ENCODE data around the gene RABL3. TPM values are rescaled to one million over a fixed set of nuclear protein-coding genes. Genes with fewer than 3 reads are reported as not detected.

RABL3 gene
- total and polyA plus RNA-seq, 2 donors, result 8.5 to 14.8 TPM

- H3K4me3 ChIP-seq (ENCODE audit: low read length in 2 of 2), result no peak overlapping the region
- H3K27ac ChIP-seq (ENCODE audit: low read depth in 1 of 2, low read length in 1 of 2), result no peak overlapping the region
- H3K27me3 ChIP-seq (ENCODE audit: control insufficient read depth in 2 of 2, insufficient read depth in 1 of 2, low read length in 1 of 2), result no peaks in the 10 kb centered on the region
- no peak for DNase-seq (ENCODE audit: low read depth in 6 of 9, low spot score in 9 of 9)
- peaks cover 7% of the 10 kb centered on the region in 2 donors for H3K36me3 ChIP-seq (ENCODE audit: control insufficient read depth in 2 of 2, insufficient read depth in 2 of 2, low read length in 1 of 2)
- no peaks in the 10 kb centered on the region for H3K4me1 ChIP-seq (ENCODE audit: control insufficient read depth in 2 of 2, insufficient read depth in 2 of 2, low read length in 2 of 2)
- no peaks in the 10 kb centered on the region for H3K9me3 ChIP-seq (ENCODE audit: control insufficient read depth in 2 of 2, insufficient read depth in 1 of 2, low read length in 1 of 2)
Observed at GRCh38 chr3:120706950-120707349, 35.4 kb downstream of the RABL3 start.

GRCh38 chr3:120705884-120706582, 36.3 kb downstream of the RABL3 start:
- no peaks in the 10 kb centered on the region for H3K4me1 ChIP-seq (ENCODE audit: control insufficient read depth in 2 of 2, insufficient read depth in 2 of 2, low read length in 2 of 2)
- no peaks in the 10 kb centered on the region for H3K27me3 ChIP-seq (ENCODE audit: control insufficient read depth in 2 of 2, insufficient read depth in 1 of 2, low read length in 1 of 2)
- DNase-seq (ENCODE audit: low read depth in 6 of 9, low spot score in 9 of 9), result no peak
- H3K36me3 ChIP-seq (ENCODE audit: control insufficient read depth in 2 of 2, insufficient read depth in 2 of 2, low read length in 1 of 2), result peaks cover 7% of the 10 kb centered on the region in 2 donors
- H3K4me3 ChIP-seq (ENCODE audit: low read length in 2 of 2), result no peak overlapping the region
- WGBS, result 97% methylated on average over 5 of the region's 5 CpGs
- H3K9me3 ChIP-seq (ENCODE audit: control insufficient read depth in 2 of 2, insufficient read depth in 1 of 2, low read length in 1 of 2), result no peaks in the 10 kb centered on the region
- no peak overlapping the region for H3K27ac ChIP-seq (ENCODE audit: low read depth in 1 of 2, low read length in 1 of 2)

GRCh38 chr3:120699333-120699732, 43.0 kb downstream of the RABL3 start:
- 96% methylated on average over 3 of the region's 3 CpGs for WGBS
- H3K9me3 ChIP-seq (ENCODE audit: control insufficient read depth in 2 of 2, insufficient read depth in 1 of 2, low read length in 1 of 2), result no peaks in the 10 kb centered on the region

GRCh38 chr3:120693439-120694171, 48.7 kb downstream of the RABL3 start:
- peaks cover 0 to 4% of the 10 kb centered on the region in 2 donors for H3K36me3 ChIP-seq (ENCODE audit: control insufficient read depth in 2 of 2, insufficient read depth in 2 of 2, low read length in 1 of 2)
- H3K4me3 ChIP-seq (ENCODE audit: low read length in 2 of 2), result no peak overlapping the region
- H3K27ac ChIP-seq (ENCODE audit: low read depth in 1 of 2, low read length in 1 of 2), result no peak overlapping the region
- WGBS, result 99% methylated on average over 1 of the region's 1 CpG
- H3K4me1 ChIP-seq (ENCODE audit: control insufficient read depth in 2 of 2, insufficient read depth in 2 of 2, low read length in 2 of 2), result no peaks in the 10 kb centered on the region
- no peaks in the 10 kb centered on the region for H3K27me3 ChIP-seq (ENCODE audit: control insufficient read depth in 2 of 2, insufficient read depth in 1 of 2, low read length in 1 of 2)
- no peak for DNase-seq (ENCODE audit: low read depth in 6 of 9, low spot score in 9 of 9)
- H3K9me3 ChIP-seq (ENCODE audit: control insufficient read depth in 2 of 2, insufficient read depth in 1 of 2, low read length in 1 of 2), result no peaks in the 10 kb centered on the region

More at GRCh38 chr3:120699333-120699732, 43.0 kb downstream of the RABL3 start:
- H3K27ac ChIP-seq (ENCODE audit: low read depth in 1 of 2, low read length in 1 of 2), result no peak overlapping the region
- peaks cover 7 to 9% of the 10 kb centered on the region in 2 donors for H3K36me3 ChIP-seq (ENCODE audit: control insufficient read depth in 2 of 2, insufficient read depth in 2 of 2, low read length in 1 of 2)
- H3K27me3 ChIP-seq (ENCODE audit: control insufficient read depth in 2 of 2, insufficient read depth in 1 of 2, low read length in 1 of 2), result no peaks in the 10 kb centered on the region
- no peak for DNase-seq (ENCODE audit: low read depth in 6 of 9, low spot score in 9 of 9)
- no peak overlapping the region for H3K4me3 ChIP-seq (ENCODE audit: low read length in 2 of 2)
- H3K4me1 ChIP-seq (ENCODE audit: control insufficient read depth in 2 of 2, insufficient read depth in 2 of 2, low read length in 2 of 2), result no peaks in the 10 kb centered on the region

GRCh38 chr3:120689395-120689794, 52.9 kb downstream of the RABL3 start:
- H3K4me1 ChIP-seq (ENCODE audit: control insufficient read depth in 2 of 2, insufficient read depth in 2 of 2, low read length in 2 of 2), result no peaks in the 10 kb centered on the region
- peaks cover 0 to 4% of the 10 kb centered on the region in 2 donors for H3K36me3 ChIP-seq (ENCODE audit: control insufficient read depth in 2 of 2, insufficient read depth in 2 of 2, low read length in 1 of 2)
- no peak for DNase-seq (ENCODE audit: low read depth in 6 of 9, low spot score in 9 of 9)
- H3K27ac ChIP-seq (ENCODE audit: low read depth in 1 of 2, low read length in 1 of 2), result no peak overlapping the region
- 98% methylated on average over 3 of the region's 3 CpGs for WGBS
- no peaks in the 10 kb centered on the region for H3K9me3 ChIP-seq (ENCODE audit: control insufficient read depth in 2 of 2, insufficient read depth in 1 of 2, low read length in 1 of 2)
- no peak overlapping the region for H3K4me3 ChIP-seq (ENCODE audit: low read length in 2 of 2)
- no peaks in the 10 kb centered on the region for H3K27me3 ChIP-seq (ENCODE audit: control insufficient read depth in 2 of 2, insufficient read depth in 1 of 2, low read length in 1 of 2)

- peak in 1 of 9 donors; percentile 4 for DNase-seq (ENCODE audit: low read depth in 6 of 9, low spot score in 9 of 9)
- Histone ChIP-seq H3K4me3 (ENCODE audit: low read length in 2 of 2) (no peak overlapping the region), H3K4me1 (ENCODE audit: control insufficient read depth in 2 of 2, insufficient read depth in 2 of 2, low read length in 2 of 2) (no peaks in the 10 kb centered on the region), H3K27me3 (ENCODE audit: control insufficient read depth in 2 of 2, insufficient read depth in 1 of 2, low read length in 1 of 2) (no peaks in the 10 kb centered on the region), H3K36me3 (ENCODE audit: control insufficient read depth in 2 of 2, insufficient read depth in 2 of 2, low read length in 1 of 2) (peaks cover 0 to 4% of the 10 kb centered on the region in 2 donors), H3K9me3 (ENCODE audit: control insufficient read depth in 2 of 2, insufficient read depth in 1 of 2, low read length in 1 of 2) (no peaks in the 10 kb centered on the region), H3K27ac (ENCODE audit: low read depth in 1 of 2, low read length in 1 of 2) (no peak overlapping the region)
Observed at GRCh38 chr3:120688121-120688520, 54.2 kb downstream of the RABL3 start.

GRCh38 chr3:120685411-120685810, 56.9 kb downstream of the RABL3 start:
- DNase-seq (ENCODE audit: low read depth in 6 of 9, low spot score in 9 of 9), result no peak
- Histone ChIP-seq H3K4me1 (ENCODE audit: control insufficient read depth in 2 of 2, insufficient read depth in 2 of 2, low read length in 2 of 2) (no peaks in the 10 kb centered on the region), H3K27me3 (ENCODE audit: control insufficient read depth in 2 of 2, insufficient read depth in 1 of 2, low read length in 1 of 2) (no peaks in the 10 kb centered on the region), H3K4me3 (ENCODE audit: low read length in 2 of 2) (no peak overlapping the region), H3K9me3 (ENCODE audit: control insufficient read depth in 2 of 2, insufficient read depth in 1 of 2, low read length in 1 of 2) (no peaks in the 10 kb centered on the region), H3K36me3 (ENCODE audit: control insufficient read depth in 2 of 2, insufficient read depth in 2 of 2, low read length in 1 of 2) (peaks cover 0 to 4% of the 10 kb centered on the region in 2 donors), H3K27ac (ENCODE audit: low read depth in 1 of 2, low read length in 1 of 2) (no peak overlapping the region)
- WGBS, result 92% methylated on average over 1 of the region's 1 CpG

GRCh38 chr3:120684896-120685295, 57.4 kb downstream of the RABL3 start:
- Histone ChIP-seq H3K4me3 (ENCODE audit: low read length in 2 of 2) (no peak overlapping the region), H3K27me3 (ENCODE audit: control insufficient read depth in 2 of 2, insufficient read depth in 1 of 2, low read length in 1 of 2) (no peaks in the 10 kb centered on the region), H3K9me3 (ENCODE audit: control insufficient read depth in 2 of 2, insufficient read depth in 1 of 2, low read length in 1 of 2) (no peaks in the 10 kb centered on the region), H3K27ac (ENCODE audit: low read depth in 1 of 2, low read length in 1 of 2) (no peak overlapping the region), H3K4me1 (ENCODE audit: control insufficient read depth in 2 of 2, insufficient read depth in 2 of 2, low read length in 2 of 2) (no peaks in the 10 kb centered on the region), H3K36me3 (ENCODE audit: control insufficient read depth in 2 of 2, insufficient read depth in 2 of 2, low read length in 1 of 2) (peaks cover 0 to 4% of the 10 kb centered on the region in 2 donors)
- no peak for DNase-seq (ENCODE audit: low read depth in 6 of 9, low spot score in 9 of 9)
- WGBS, result 93% methylated on average over 4 of the region's 4 CpGs

- H3K36me3 ChIP-seq (ENCODE audit: control insufficient read depth in 2 of 2, insufficient read depth in 2 of 2, low read length in 1 of 2), result peaks cover 0 to 4% of the 10 kb centered on the region in 2 donors
- H3K4me3 ChIP-seq (ENCODE audit: low read length in 2 of 2), result no peak overlapping the region
- H3K4me1 ChIP-seq (ENCODE audit: control insufficient read depth in 2 of 2, insufficient read depth in 2 of 2, low read length in 2 of 2), result no peaks in the 10 kb centered on the region
- no peaks in the 10 kb centered on the region for H3K27me3 ChIP-seq (ENCODE audit: control insufficient read depth in 2 of 2, insufficient read depth in 1 of 2, low read length in 1 of 2)
- H3K9me3 ChIP-seq (ENCODE audit: control insufficient read depth in 2 of 2, insufficient read depth in 1 of 2, low read length in 1 of 2), result no peaks in the 10 kb centered on the region
- H3K27ac ChIP-seq (ENCODE audit: low read depth in 1 of 2, low read length in 1 of 2), result no peak overlapping the region
- 97% methylated on average over 3 of the region's 3 CpGs for WGBS
- no peak for DNase-seq (ENCODE audit: low read depth in 6 of 9, low spot score in 9 of 9)
Observed at GRCh38 chr3:120683671-120684301, 58.5 kb downstream of the RABL3 start.

Measured in thymus (tissue), 11 donors.